GM12878 (cell line): ENCODE results near the gene NUBP1.
A peak's percentile ranks its signal among the peaks of the same experiment; 100 is the strongest.

ENCODE experiments used
- CTCF ChIP-seq, 3 experiments: IDR thresholded peaks in 2 of 3; conservative IDR thresholded peaks in 1 of 3; 2 replicates each; pipeline ENCODE4 v1.5.1; 2011; ENCODE audit warnings: low read depth in 3 of 3, low read length in 3 of 3, mild to moderate bottlenecking in 3 of 3, control low read depth in 2 of 3, moderate library complexity in 2 of 3, inconsistent platforms in 1 of 3, mixed read lengths in 1 of 3; ENCODE audit not compliant: control insufficient read depth in 2 of 3, insufficient read depth in 1 of 3; ENCODE audit errors: extremely low read depth in 1 of 3
- EED ChIP-seq: sonication (generic); IDR thresholded peaks from 2 replicates; pipeline ENCODE4 v1.6.1; 2016; ENCODE audit warnings: antibody characterized with exemption, low read depth
- EP300 ChIP-seq, 2 experiments: fragments of 150-350 bp in 1 of 2; IDR thresholded peaks; 2 replicates each; pipeline ENCODE4 v1.6.1; 2011 to 2012; ENCODE audit warnings: low read depth in 2 of 2, low read length in 2 of 2, borderline replicate concordance in 1 of 2, improper control_type of control experiment in 1 of 2, inconsistent platforms in 1 of 2; ENCODE audit not compliant: control insufficient read depth in 1 of 2
- MEF2B ChIP-seq: fragments of 450-650 bp; IDR thresholded peaks from 2 replicates; pipeline ENCODE4 v1.6.1; 2018; ENCODE audit warnings: mild to moderate bottlenecking, moderate library complexity; ENCODE audit not compliant: partially characterized antibody, poor library complexity, severe bottlenecking
- NFXL1 ChIP-seq: fragments of 450-650 bp; IDR thresholded peaks from 2 replicates; pipeline ENCODE4 v1.6.1; 2017; ENCODE audit warnings: antibody characterized with exemption, mild to moderate bottlenecking, borderline replicate concordance
- SIX5 ChIP-seq: IDR thresholded peaks from 2 replicates; pipeline ENCODE4 v1.6.1; 2011; ENCODE audit warnings: mild to moderate bottlenecking, low read depth, low read length, moderate library complexity; ENCODE audit not compliant: severe bottlenecking
- TCF7 ChIP-seq: IDR thresholded peaks from 2 replicates; pipeline ENCODE4 v1.6.1; 2014; ENCODE audit warnings: antibody characterized with exemption, borderline replicate concordance

DNA sequence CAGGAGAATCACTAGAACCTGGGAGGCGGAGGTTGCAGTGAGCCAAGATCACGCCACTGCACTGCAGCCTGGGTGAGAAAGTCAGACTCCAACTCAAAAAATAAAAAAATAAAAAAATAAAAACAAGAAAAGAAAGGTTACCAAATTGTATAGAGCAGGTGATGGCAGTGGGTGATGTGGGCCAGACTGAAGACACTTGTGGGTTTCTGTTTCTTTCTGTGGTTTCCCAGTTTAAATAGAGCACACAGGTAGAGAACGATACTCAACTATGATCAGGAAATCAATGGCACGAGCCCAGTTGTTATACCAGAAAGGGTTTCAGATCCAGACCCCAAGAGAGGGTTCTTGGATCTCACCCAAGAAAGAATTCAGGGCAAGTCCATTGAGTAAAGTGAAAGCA, 32.6 kb downstream of the NUBP1 start:
- TF ChIP-seq SIX5 (no peak), EP300 (IDR thresholded peaks at IDR 0.05; ENCODE audit: borderline replicate concordance in 1 of 2, control insufficient read depth in 1 of 2, low read depth in 2 of 2, low read length in 2 of 2) (peak; percentile 85), EED (peak; percentile 84), NFXL1 (no peak), MEF2B (peak; percentile 89), CTCF (IDR thresholded peaks at IDR 0.05 in 2 of 3, conservative IDR thresholded peaks at IDR 0.05 in 1 of 3; ENCODE audit: control insufficient read depth in 2 of 3, extremely low read depth in 1 of 3, insufficient read depth in 1 of 3, low read depth in 3 of 3, low read length in 3 of 3) (no peak), TCF7 (peak; percentile 60; the same call in 1 of the 2 replicates)
